Measurements from ENCODE around the gene SLC25A46. TPM values are rescaled to one million over a fixed set of nuclear protein-coding genes. Genes with fewer than 3 reads are reported as not detected.

The SLC25A46 gene
- total RNA-seq, 1 donor from 2014 or later = 43.6 TPM

DNA sequence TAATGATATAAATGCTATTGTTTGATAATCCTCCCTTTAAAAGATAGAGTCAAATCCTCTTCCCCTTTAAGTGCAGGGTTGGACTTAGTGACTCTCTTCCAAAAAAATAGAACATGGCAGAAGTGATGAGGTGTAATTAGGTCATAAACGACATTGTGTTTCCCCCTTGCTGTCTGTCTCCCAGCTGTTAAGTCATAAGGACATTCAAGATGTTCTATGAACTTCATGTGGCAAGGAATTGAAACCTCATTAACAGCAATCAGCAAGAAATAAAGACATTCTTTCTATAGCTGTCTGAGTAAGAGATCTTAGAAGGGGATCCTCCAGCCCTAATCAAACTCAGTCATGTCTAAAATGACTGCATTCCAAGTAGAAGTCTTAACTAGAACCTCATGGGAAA lies 3.3 kb upstream of the SLC25A46 start:
- H3K79me2 ChIP-seq (ENCODE audit: low read depth) = peaks cover 12% of the 10 kb centered on the region
- no peak overlapping the region for H3K4me2 ChIP-seq
- peaks cover 3% of the 10 kb centered on the region for H3K27me3 Mint-ChIP-seq (ENCODE audit: insufficient read depth, low read depth)

DNA sequence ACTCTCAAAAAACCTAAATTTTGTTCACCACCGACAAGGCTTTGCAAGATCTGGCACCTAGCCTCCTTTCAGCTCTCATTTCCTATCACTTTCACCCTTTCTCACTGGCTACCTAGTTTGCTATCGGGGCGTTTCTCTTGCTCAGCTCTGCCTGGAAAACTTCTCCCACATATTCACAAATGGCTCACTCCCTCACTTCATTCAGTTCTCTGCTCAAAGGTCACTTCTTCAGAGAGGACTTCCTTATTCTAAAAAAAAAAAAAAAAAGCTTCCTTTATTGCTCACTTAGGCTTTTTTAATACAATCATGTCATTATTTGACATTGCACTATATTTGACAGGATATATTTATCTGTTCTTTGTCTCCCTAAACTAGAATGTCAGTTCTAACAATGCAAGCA lies 2.1 kb upstream of the SLC25A46 start:
- Histone ChIP-seq H3F3A (ENCODE audit: low read depth) (peaks cover 9% of the 10 kb centered on the region), H3K4me2 (no peak overlapping the region), H2AFZ (replicated peaks) (no peak overlapping the region), H3K27ac (no peak overlapping the region), H3K79me2 (ENCODE audit: low read depth) (peaks cover 12% of the 10 kb centered on the region), H3K9me3 (ENCODE audit: low read depth) (no peaks in the 10 kb centered on the region), H3K36me3 (no peaks in the 10 kb centered on the region), H4K20me1 (ENCODE audit: low read depth) (no peaks in the 10 kb centered on the region), H3K4me3 (no peak overlapping the region), H3K4me1 (peaks cover 4% of the 10 kb centered on the region), H3K9ac (no peak overlapping the region), H3K27me3 (peaks cover 29% of the 10 kb centered on the region)
- TF ChIP-seq, protein P1, sequence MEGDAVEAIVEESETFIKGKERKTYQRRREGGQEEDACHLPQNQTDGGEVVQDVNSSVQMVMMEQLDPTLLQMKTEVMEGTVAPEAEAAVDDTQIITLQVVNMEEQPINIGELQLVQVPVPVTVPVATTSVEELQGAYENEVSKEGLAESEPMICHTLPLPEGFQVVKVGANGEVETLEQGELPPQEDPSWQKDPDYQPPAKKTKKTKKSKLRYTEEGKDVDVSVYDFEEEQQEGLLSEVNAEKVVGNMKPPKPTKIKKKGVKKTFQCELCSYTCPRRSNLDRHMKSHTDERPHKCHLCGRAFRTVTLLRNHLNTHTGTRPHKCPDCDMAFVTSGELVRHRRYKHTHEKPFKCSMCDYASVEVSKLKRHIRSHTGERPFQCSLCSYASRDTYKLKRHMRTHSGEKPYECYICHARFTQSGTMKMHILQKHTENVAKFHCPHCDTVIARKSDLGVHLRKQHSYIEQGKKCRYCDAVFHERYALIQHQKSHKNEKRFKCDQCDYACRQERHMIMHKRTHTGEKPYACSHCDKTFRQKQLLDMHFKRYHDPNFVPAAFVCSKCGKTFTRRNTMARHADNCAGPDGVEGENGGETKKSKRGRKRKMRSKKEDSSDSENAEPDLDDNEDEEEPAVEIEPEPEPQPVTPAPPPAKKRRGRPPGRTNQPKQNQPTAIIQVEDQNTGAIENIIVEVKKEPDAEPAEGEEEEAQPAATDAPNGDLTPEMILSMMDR (IDR thresholded peaks at IDR 0.05) = no peak
- Mint-ChIP-seq H3K27me3 (ENCODE audit: insufficient read depth, low read depth) (peaks cover 4% of the 10 kb centered on the region), H3K4me1 (peaks cover 14% of the 10 kb centered on the region), H3K36me3 (peaks cover 4% of the 10 kb centered on the region), H3K9me3 (peaks cover 2% of the 10 kb centered on the region), H3K4me3 (no peak overlapping the region), H3K27ac (no peak overlapping the region)
- DNase-seq (ENCODE audit: low spot score) = no peak

More for the DNA sequence above, 3.3 kb upstream of the SLC25A46 start:
- Histone ChIP-seq H3K9me3 (ENCODE audit: low read depth) (no peaks in the 10 kb centered on the region), H3K4me1 (peaks cover 4% of the 10 kb centered on the region), H3K27ac (no peak overlapping the region), H3F3A (ENCODE audit: low read depth) (peaks cover 9% of the 10 kb centered on the region), H3K9ac (no peak overlapping the region), H4K20me1 (ENCODE audit: low read depth) (no peaks in the 10 kb centered on the region), H3K36me3 (no peaks in the 10 kb centered on the region), H3K4me3 (no peak overlapping the region), H2AFZ (replicated peaks) (no peak overlapping the region), H3K27me3 (peaks cover 29% of the 10 kb centered on the region)
- H3K4me1 Mint-ChIP-seq = peaks cover 14% of the 10 kb centered on the region
- TF ChIP-seq EZH2phosphoT487 (IDR thresholded peaks at IDR 0.05) = no peak
- no peak for TF ChIP-seq EZH2 (IDR thresholded peaks at IDR 0.05)
- TF ChIP-seq, protein P1 (IDR thresholded peaks at IDR 0.05) = no peak
- DNase-seq (ENCODE audit: low spot score) = no peak
- no peak overlapping the region for H3K4me3 Mint-ChIP-seq
- no peak overlapping the region for H3K27ac Mint-ChIP-seq
- H3K36me3 Mint-ChIP-seq = peaks cover 5% of the 10 kb centered on the region
- peaks cover 2% of the 10 kb centered on the region for H3K9me3 Mint-ChIP-seq

DNA sequence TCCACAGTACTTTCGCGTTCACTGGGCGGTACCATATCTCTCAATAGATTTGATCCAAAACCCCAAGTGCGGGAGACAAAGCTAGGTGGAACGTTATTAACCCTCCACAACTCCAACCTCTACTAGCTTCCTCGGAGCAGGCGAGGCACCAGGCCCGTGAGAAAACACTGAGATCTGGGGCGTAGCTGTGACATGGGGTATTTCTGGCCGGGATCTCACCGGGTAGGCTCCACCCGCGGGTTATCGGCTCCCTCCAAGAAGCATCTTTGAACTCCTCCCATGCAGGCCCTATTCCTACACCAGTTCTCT lies 350 bp upstream of the SLC25A46 start:
- Histone ChIP-seq H3K4me1 (peaks cover 4% of the 10 kb centered on the region), H3K4me2 (peak overlapping the region; percentile 88), H2AFZ (replicated peaks) (peak overlapping the region; percentile 81), H3K4me3 (peak overlapping the region; percentile 93), H3K79me2 (ENCODE audit: low read depth) (peaks cover 12% of the 10 kb centered on the region), H3K27ac (no peak overlapping the region), H3K9ac (no peak overlapping the region), H3K27me3 (peaks cover 29% of the 10 kb centered on the region), H3K9me3 (ENCODE audit: low read depth) (no peaks in the 10 kb centered on the region), H4K20me1 (ENCODE audit: low read depth) (no peaks in the 10 kb centered on the region), H3K36me3 (no peaks in the 10 kb centered on the region), H3F3A (ENCODE audit: low read depth) (peaks cover 9% of the 10 kb centered on the region)
- H3K9me3 Mint-ChIP-seq = no peaks in the 10 kb centered on the region
- no peaks in the 10 kb centered on the region for H3K36me3 Mint-ChIP-seq
- peak overlapping the region; percentile 97 for H3K4me3 Mint-ChIP-seq
- peaks cover 14% of the 10 kb centered on the region for H3K4me1 Mint-ChIP-seq
- DNase-seq (ENCODE audit: low spot score) = no peak
- TF ChIP-seq, protein P1 (IDR thresholded peaks at IDR 0.05) = no peak
- TF ChIP-seq EZH2 (IDR thresholded peaks at IDR 0.05) (peak; percentile 61), EZH2phosphoT487 (IDR thresholded peaks at IDR 0.05) (no peak)
- peak overlapping the region; percentile 65 for H3K27ac Mint-ChIP-seq
- H3K27me3 Mint-ChIP-seq (ENCODE audit: insufficient read depth, low read depth) = peaks cover 4% of the 10 kb centered on the region

Measured in neural progenitor cell (in vitro differentiated cells).